H1 (cell line): ENCODE data around the gene R3HDML.
A peak's percentile ranks its signal among the peaks of the same experiment; 100 is the strongest.

Experiments
- CEBPB ChIP-seq: IDR thresholded peaks from 2 replicates; pipeline ENCODE4 v1.6.1; 2012; ENCODE audit warnings: low read depth, low read length
- EP300 ChIP-seq, 2 experiments: IDR thresholded peaks; 1 replicate in 1 of 2; 2 replicates in 1 of 2; pipeline ENCODE4 v1.6.1; 2011 to 2012; ENCODE audit warnings: low read depth in 2 of 2, low read length in 2 of 2, mild to moderate bottlenecking in 2 of 2, borderline replicate concordance in 1 of 2, inconsistent platforms in 1 of 2, moderate library complexity in 1 of 2
- NRF1 ChIP-seq: IDR thresholded peaks from 2 replicates; pipeline ENCODE4 v1.6.1; 2011; ENCODE audit warnings: mild to moderate bottlenecking, low read depth, low read length, improper control_type of control experiment
- POU5F1 ChIP-seq: IDR thresholded peaks from 2 replicates; pipeline ENCODE4 v1.6.1; 2011; ENCODE audit warnings: low read depth, mild to moderate bottlenecking, low read length, moderate library complexity
- SP1 ChIP-seq: IDR thresholded peaks from 2 replicates; pipeline ENCODE4 v1.6.1; 2011; ENCODE audit warnings: low read depth, low read length
- TF ChIP-seq, protein P1 (sequence below): IDR thresholded peaks from 2 replicates; pipeline ENCODE4 v1.6.1; 2012; ENCODE audit warnings: inconsistent platforms

DNA sequence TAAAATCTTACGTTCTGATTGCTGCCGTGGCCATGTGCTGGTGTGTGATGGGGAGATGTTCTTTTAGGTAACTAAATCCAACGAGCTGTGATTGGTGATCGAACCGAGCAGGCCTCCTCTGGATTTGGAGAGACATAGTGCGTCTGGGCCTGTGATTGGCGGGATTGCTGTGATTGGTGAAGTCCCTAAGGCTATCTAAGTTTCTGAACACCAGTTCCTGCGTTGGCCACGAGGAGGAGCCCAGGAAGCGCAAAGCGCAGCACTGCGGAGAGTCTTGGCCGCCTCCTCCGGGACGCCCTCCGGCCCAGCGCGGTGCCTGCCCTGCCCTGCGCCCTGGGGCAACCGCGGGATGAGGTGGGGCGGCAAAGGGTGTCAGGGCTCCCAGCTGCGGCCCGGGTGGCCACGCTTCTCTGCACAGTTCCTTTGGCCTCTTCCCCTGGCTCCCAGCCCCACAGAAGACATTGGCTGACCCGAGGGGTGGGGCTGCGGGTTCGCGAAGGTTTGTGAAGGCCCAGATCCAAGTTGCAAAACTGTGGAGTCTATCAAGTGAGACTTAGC lies 51.7 kb downstream of the R3HDML start:
- TF ChIP-seq SP1 (0 out of 2 replicates have a peak, but pooled peaks have one; percentile 40), CEBPB (no peak), NRF1 (no peak), EP300 (IDR thresholded peaks at IDR 0.05; ENCODE audit: borderline replicate concordance in 1 of 2, low read depth in 2 of 2, low read length in 2 of 2) (no peak), POU5F1 (no peak)
- TF ChIP-seq, protein P1, sequence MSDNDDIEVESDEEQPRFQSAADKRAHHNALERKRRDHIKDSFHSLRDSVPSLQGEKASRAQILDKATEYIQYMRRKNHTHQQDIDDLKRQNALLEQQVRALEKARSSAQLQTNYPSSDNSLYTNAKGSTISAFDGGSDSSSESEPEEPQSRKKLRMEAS, result peak; percentile 65
